ENCODE results near the gene ACVR1. TPM values are rescaled to one million over a fixed set of nuclear protein-coding genes. Genes with fewer than 3 reads are reported as not detected.
A peak's percentile ranks its signal among the peaks of the same experiment; 100 is the strongest.
"Not testable (repeated sequence)": the region's sequence is repeated elsewhere in the genome, so short reads cannot be mapped to it uniquely, and the experiment has no call there.

The ACVR1 gene
- total and polyA plus RNA-seq, 9 donors = 16.1 to 36.9 (median 30.4) TPM

GRCh38 chr2:157897106-157897971, 21.2 kb upstream of the ACVR1 start:
- 86% methylated on average over 4 of the region's 4 CpGs for WGBS (ENCODE audit: insufficient coverage)
- Histone ChIP-seq H3K4me1 (ENCODE audit: control insufficient read depth, insufficient read depth, low read length) (no peaks in the 10 kb centered on the region), H3K27ac (ENCODE audit: low read length) (no peak overlapping the region), H3K9me3 (replicated peaks; ENCODE audit: control insufficient read depth, low read depth, low read length) (no peaks in the 10 kb centered on the region), H3K36me3 (ENCODE audit: control insufficient read depth, insufficient read depth, low read length) (no peaks in the 10 kb centered on the region), H3K27me3 (ENCODE audit: control insufficient read depth, insufficient read depth, low read length) (no peaks in the 10 kb centered on the region), H3K4me3 (ENCODE audit: low read length) (no peak overlapping the region)
- DNase-seq = no peak

- Histone ChIP-seq H3K9me3 (replicated peaks; ENCODE audit: control insufficient read depth, low read depth, low read length) (no peaks in the 10 kb centered on the region), H3K27me3 (ENCODE audit: control insufficient read depth, insufficient read depth, low read length) (no peaks in the 10 kb centered on the region), H3K27ac (ENCODE audit: low read length) (no peak overlapping the region), H3K36me3 (ENCODE audit: control insufficient read depth, insufficient read depth, low read length) (no peaks in the 10 kb centered on the region), H3K4me1 (ENCODE audit: control insufficient read depth, insufficient read depth, low read length) (no peaks in the 10 kb centered on the region), H3K4me3 (ENCODE audit: low read length) (no peak overlapping the region)
- no CpG with 5 or more reads among the region's 2 CpGs for WGBS (ENCODE audit: insufficient coverage)
- DNase-seq = no peak
Observed at GRCh38 chr2:157895531-157895930, 19.4 kb upstream of the ACVR1 start.

- Histone ChIP-seq H3K4me3 (ENCODE audit: low read length) (no peak overlapping the region), H3K9me3 (replicated peaks; ENCODE audit: control insufficient read depth, low read depth, low read length) (no peaks in the 10 kb centered on the region), H3K27ac (ENCODE audit: low read length) (no peak overlapping the region), H3K27me3 (ENCODE audit: control insufficient read depth, insufficient read depth, low read length) (no peaks in the 10 kb centered on the region), H3K36me3 (ENCODE audit: control insufficient read depth, insufficient read depth, low read length) (no peaks in the 10 kb centered on the region), H3K4me1 (ENCODE audit: control insufficient read depth, insufficient read depth, low read length) (no peaks in the 10 kb centered on the region)
- 83% methylated on average over 1 of the region's 12 CpGs for WGBS (ENCODE audit: insufficient coverage)
- peak; percentile 61 for DNase-seq
Observed at GRCh38 chr2:157894694-157895435, 18.7 kb upstream of the ACVR1 start.

GRCh38 chr2:157893611-157894010, 17.5 kb upstream of the ACVR1 start:
- H3K27ac ChIP-seq (ENCODE audit: low read length) = no peak overlapping the region
- H3K4me3 ChIP-seq (ENCODE audit: low read length) = no peak overlapping the region
- no peaks in the 10 kb centered on the region for H3K27me3 ChIP-seq (ENCODE audit: control insufficient read depth, insufficient read depth, low read length)
- H3K9me3 ChIP-seq (replicated peaks; ENCODE audit: control insufficient read depth, low read depth, low read length) = no peaks in the 10 kb centered on the region
- no peak for DNase-seq
- no peaks in the 10 kb centered on the region for H3K4me1 ChIP-seq (ENCODE audit: control insufficient read depth, insufficient read depth, low read length)
- no peaks in the 10 kb centered on the region for H3K36me3 ChIP-seq (ENCODE audit: control insufficient read depth, insufficient read depth, low read length)
- 77% methylated on average over 4 of the region's 4 CpGs for WGBS (ENCODE audit: insufficient coverage)

GRCh38 chr2:157891643-157892041, 15.5 kb upstream of the ACVR1 start:
- H3K36me3 ChIP-seq (ENCODE audit: control insufficient read depth, insufficient read depth, low read length) = no peaks in the 10 kb centered on the region
- H3K4me1 ChIP-seq (ENCODE audit: control insufficient read depth, insufficient read depth, low read length) = no peaks in the 10 kb centered on the region
- no peaks in the 10 kb centered on the region for H3K27me3 ChIP-seq (ENCODE audit: control insufficient read depth, insufficient read depth, low read length)
- H3K4me3 ChIP-seq (ENCODE audit: low read length) = no peak overlapping the region
- H3K9me3 ChIP-seq (replicated peaks; ENCODE audit: control insufficient read depth, low read depth, low read length) = no peaks in the 10 kb centered on the region
- no CpG with 5 or more reads among the region's 1 CpG for WGBS (ENCODE audit: insufficient coverage)
- H3K27ac ChIP-seq (ENCODE audit: low read length) = no peak overlapping the region
- DNase-seq = no peak

GRCh38 chr2:157890969-157891642, 15.0 kb upstream of the ACVR1 start:
- Histone ChIP-seq H3K4me1 (ENCODE audit: control insufficient read depth, insufficient read depth, low read length) (no peaks in the 10 kb centered on the region), H3K9me3 (replicated peaks; ENCODE audit: control insufficient read depth, low read depth, low read length) (no peaks in the 10 kb centered on the region), H3K27ac (ENCODE audit: low read length) (no peak overlapping the region), H3K36me3 (ENCODE audit: control insufficient read depth, insufficient read depth, low read length) (no peaks in the 10 kb centered on the region), H3K4me3 (ENCODE audit: low read length) (no peak overlapping the region), H3K27me3 (ENCODE audit: control insufficient read depth, insufficient read depth, low read length) (no peaks in the 10 kb centered on the region)
- WGBS (ENCODE audit: insufficient coverage) = no CpG with 5 or more reads among the region's 2 CpGs
- DNase-seq = no peak

- no peak for DNase-seq
- no peaks in the 10 kb centered on the region for H3K27me3 ChIP-seq (ENCODE audit: control insufficient read depth, insufficient read depth, low read length)
- no peak overlapping the region for H3K27ac ChIP-seq (ENCODE audit: low read length)
- H3K4me3 ChIP-seq (ENCODE audit: low read length) = no peak overlapping the region
- no peaks in the 10 kb centered on the region for H3K9me3 ChIP-seq (replicated peaks; ENCODE audit: control insufficient read depth, low read depth, low read length)
- no CpG with 5 or more reads among the region's 3 CpGs for WGBS (ENCODE audit: insufficient coverage)
- no peaks in the 10 kb centered on the region for H3K36me3 ChIP-seq (ENCODE audit: control insufficient read depth, insufficient read depth, low read length)
- no peaks in the 10 kb centered on the region for H3K4me1 ChIP-seq (ENCODE audit: control insufficient read depth, insufficient read depth, low read length)
Observed at GRCh38 chr2:157887946-157888345, 11.8 kb upstream of the ACVR1 start.

GRCh38 chr2:157884533-157884932, 8.4 kb upstream of the ACVR1 start:
- H3K27ac ChIP-seq (ENCODE audit: low read length); H3K4me3 ChIP-seq (ENCODE audit: low read length); H3K27me3 ChIP-seq (ENCODE audit: control insufficient read depth, insufficient read depth, low read length); H3K9me3 ChIP-seq (replicated peaks; ENCODE audit: control insufficient read depth, low read depth, low read length); H3K36me3 ChIP-seq (ENCODE audit: control insufficient read depth, insufficient read depth, low read length); H3K4me1 ChIP-seq (ENCODE audit: control insufficient read depth, insufficient read depth, low read length); DNase-seq: not testable (repeated sequence)
- no CpG with 5 or more reads among the region's 5 CpGs for WGBS (ENCODE audit: insufficient coverage)

GRCh38 chr2:157880927-157881326, 4.8 kb upstream of the ACVR1 start:
- no peak for DNase-seq
- H3K9me3 ChIP-seq (replicated peaks; ENCODE audit: control insufficient read depth, low read depth, low read length) = no peaks in the 10 kb centered on the region
- no peak overlapping the region for H3K4me3 ChIP-seq (ENCODE audit: low read length)
- H3K4me1 ChIP-seq (ENCODE audit: control insufficient read depth, insufficient read depth, low read length) = peaks cover 3% of the 10 kb centered on the region
- no peaks in the 10 kb centered on the region for H3K36me3 ChIP-seq (ENCODE audit: control insufficient read depth, insufficient read depth, low read length)
- H3K27ac ChIP-seq (ENCODE audit: low read length) = no peak overlapping the region
- WGBS (ENCODE audit: insufficient coverage) = no CpG with 5 or more reads among the region's 3 CpGs
- no peaks in the 10 kb centered on the region for H3K27me3 ChIP-seq (ENCODE audit: control insufficient read depth, insufficient read depth, low read length)

GRCh38 chr2:157877761-157878400, 1.8 kb upstream of the ACVR1 start:
- no peak for DNase-seq
- no peak overlapping the region for H3K27ac ChIP-seq (ENCODE audit: low read length)
- no peaks in the 10 kb centered on the region for H3K36me3 ChIP-seq (ENCODE audit: control insufficient read depth, insufficient read depth, low read length)
- peaks cover 7% of the 10 kb centered on the region for H3K4me1 ChIP-seq (ENCODE audit: control insufficient read depth, insufficient read depth, low read length)
- H3K9me3 ChIP-seq (replicated peaks; ENCODE audit: control insufficient read depth, low read depth, low read length) = no peaks in the 10 kb centered on the region
- H3K27me3 ChIP-seq (ENCODE audit: control insufficient read depth, insufficient read depth, low read length) = no peaks in the 10 kb centered on the region
- no peak overlapping the region for H3K4me3 ChIP-seq (ENCODE audit: low read length)
- WGBS (ENCODE audit: insufficient coverage) = 71% methylated on average over 1 of the region's 3 CpGs
